Fibroblast of the conjunctiva (primary cell): ENCODE results near the gene OR10G7.

Experiments
- DNase-seq: peaks from one replicate; pipeline ENCODE4 v3.0.0-alpha.2; 2010; ENCODE audit warnings: low read depth

OR10G7 gene

DNA sequence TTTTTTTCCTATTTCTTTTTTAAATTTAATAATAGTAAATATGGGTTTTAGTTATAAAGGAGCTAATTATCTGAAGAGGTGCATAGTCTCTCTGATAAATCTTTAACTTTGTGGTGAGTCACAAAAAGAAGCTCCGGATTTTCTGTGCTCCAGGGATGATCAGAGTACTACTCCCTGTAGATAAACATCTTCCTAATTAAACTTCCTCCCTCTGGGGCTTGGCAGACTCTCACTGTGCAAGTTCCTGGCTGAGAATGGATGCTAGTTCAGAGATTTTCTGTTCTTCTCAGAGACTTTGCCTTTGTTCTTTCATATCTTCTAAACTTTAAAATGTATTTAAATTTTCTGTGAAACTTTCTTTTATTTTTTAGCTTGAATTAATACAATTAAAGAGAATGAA is at the start of gene OR10G7:
TSS of gene OR10G7 (minus strand) at position 72 of the 400 bp plus-strand sequence. CDS start 2,324 bp downstream, outside the sequence.
- DNase-seq: no peak

GRCh38 chr11:124085997-124086846 is 45.1 kb upstream of the OR10G7 start:
- DNase-seq: no peak

GRCh38 chr11:124085583-124085982 is 44.5 kb upstream of the OR10G7 start:
- no peak for DNase-seq

DNA sequence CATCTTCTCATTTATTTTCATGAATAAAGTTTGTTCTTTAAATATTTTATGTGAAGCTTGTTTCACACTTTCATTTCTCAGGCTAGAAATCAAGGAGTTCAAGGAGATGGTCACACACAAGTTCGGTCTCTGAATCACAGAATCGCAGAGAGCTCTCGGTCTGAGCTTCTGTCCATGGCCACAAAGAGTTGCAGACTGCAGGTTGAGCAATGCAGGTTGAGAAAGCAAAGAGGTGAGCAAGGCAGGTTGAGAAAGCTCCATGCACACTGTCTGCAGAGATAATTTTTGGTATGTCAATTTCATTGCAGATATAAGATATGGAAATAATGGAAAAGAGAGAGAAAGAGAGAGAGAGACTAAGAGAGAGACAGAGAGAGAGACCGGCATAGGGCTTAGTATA is 41.2 kb upstream of the OR10G7 start:
- no peak for DNase-seq

- DNase-seq: no peak
Observed at GRCh38 chr11:124081483-124081882, 40.4 kb upstream of the OR10G7 start.

GRCh38 chr11:124080327-124081001 is 39.3 kb upstream of the OR10G7 start:
- no peak for DNase-seq

DNA sequence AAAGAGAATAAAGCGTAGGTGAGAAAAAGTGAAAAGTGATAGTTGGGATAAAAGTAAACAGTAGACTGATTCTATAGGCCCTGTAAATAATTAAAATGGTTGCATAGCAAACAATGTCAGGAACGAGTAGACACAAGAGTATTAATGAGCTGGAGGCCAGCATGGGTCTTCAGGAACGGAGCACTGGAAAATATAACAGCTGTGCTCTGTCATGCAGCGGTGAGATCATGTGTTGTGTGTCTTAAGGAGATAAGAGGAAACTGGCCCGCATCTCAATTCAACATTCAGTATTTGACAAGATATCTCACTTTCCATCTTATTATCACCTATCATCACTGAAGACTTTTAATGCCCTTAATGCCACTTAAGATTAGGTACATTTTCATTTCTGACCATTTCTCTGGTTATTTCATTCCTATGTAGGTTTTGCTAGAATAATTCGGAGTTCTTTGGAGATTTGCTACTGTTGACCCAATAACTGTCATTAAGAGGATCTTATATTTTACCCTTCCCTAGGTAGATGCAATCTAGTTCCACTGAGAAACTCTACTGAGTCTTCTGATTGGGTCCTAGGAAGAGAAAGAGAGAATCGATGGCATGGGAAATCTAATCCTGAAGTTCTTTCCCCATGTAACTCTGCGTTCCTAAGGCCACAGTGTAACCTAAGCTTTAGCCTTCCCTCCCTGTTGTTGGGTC is 38.7 kb upstream of the OR10G7 start:
- DNase-seq: no peak

GRCh38 chr11:124078591-124078990 is 37.5 kb upstream of the OR10G7 start:
- no peak for DNase-seq

DNA sequence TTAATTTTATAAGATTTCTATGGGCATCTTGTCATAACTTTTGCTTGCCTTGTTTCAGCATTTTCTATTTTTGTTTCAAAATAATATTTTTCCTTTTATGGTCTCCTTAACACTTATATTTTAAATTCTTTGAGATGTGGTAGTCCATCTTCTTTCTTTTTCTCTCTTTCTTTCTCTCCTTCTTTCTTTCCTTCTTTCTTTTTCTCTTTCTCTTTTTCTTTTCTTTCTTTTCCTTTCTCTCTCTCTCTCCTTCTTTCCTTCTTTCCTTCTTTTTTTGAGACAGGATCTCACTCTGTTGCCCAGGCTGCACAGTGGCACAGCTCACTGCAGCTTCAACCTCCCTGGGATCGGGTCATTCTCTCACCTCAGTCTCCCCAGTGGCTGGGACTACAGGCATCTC is 36.1 kb upstream of the OR10G7 start:
- DNase-seq: no peak

GRCh38 chr11:124075841-124076651 is 34.9 kb upstream of the OR10G7 start:
- DNase-seq: no peak

DNA sequence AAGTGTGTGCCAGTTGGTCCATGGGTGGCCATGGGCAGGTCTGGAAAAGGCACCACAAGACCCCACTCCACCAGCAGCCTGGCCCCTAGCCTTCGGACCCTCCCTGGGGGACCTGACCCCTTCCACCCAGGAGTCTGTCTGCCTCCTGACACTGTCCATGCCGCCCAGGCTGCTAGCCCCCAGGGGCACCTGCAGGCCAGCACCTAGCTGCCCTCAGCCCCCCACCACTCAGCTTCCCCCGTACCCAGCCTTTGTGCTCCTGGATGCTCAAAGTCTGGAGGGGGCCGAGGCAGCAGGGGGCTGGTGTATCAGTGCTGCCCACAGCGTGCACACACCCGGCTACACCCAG is 34.3 kb upstream of the OR10G7 start:
- DNase-seq: no peak

GRCh38 chr11:124074554-124074953 is 33.4 kb upstream of the OR10G7 start:
- no peak for DNase-seq

- DNase-seq: no peak
Observed at GRCh38 chr11:124072147-124072546, 31.0 kb upstream of the OR10G7 start.

DNA sequence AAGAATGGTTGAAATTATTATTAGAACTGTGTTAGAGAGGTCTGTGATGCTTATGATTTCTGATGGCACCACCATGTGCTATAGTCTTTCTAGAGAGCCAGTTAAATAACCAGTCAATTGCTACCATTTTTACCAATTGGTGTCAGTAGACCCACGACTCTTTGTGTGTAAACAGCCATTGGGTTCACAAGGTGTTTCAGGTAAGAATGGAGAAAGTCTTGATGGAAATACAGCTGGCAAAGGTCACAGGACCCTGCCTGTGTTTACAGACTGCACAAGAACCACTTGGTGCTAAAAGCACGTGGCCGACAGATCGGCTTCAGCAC is 30.5 kb upstream of the OR10G7 start:
- no peak for DNase-seq

GRCh38 chr11:124070915-124071622 is 29.9 kb upstream of the OR10G7 start:
- peak; percentile 81 for DNase-seq

- DNase-seq: peak; percentile 28
Observed at GRCh38 chr11:124069429-124070401, 28.6 kb upstream of the OR10G7 start.

GRCh38 chr11:124068601-124069110 is 27.5 kb upstream of the OR10G7 start:
- no peak for DNase-seq

- DNase-seq: no peak
Observed at GRCh38 chr11:124052966-124053365, 11.8 kb upstream of the OR10G7 start.

DNA sequence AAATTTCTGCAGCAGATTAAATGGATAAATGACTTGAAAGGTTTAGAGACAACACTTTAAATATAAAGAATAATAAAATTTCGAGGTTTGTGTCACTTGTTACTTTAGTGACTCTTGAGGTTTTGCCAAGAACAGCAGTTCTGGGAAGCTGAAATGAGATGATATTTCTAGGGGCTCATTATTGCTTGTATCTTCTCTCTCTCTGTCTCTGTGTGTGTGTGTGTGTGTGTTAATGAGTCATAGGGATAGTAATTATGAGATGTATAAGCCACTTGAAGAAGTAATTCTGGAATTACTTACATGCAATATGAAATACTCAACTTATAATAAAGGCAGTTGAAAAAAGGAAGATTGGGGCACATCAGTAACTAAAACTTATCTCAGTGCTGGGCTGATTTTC is 9.6 kb upstream of the OR10G7 start:
- no peak for DNase-seq

DNA sequence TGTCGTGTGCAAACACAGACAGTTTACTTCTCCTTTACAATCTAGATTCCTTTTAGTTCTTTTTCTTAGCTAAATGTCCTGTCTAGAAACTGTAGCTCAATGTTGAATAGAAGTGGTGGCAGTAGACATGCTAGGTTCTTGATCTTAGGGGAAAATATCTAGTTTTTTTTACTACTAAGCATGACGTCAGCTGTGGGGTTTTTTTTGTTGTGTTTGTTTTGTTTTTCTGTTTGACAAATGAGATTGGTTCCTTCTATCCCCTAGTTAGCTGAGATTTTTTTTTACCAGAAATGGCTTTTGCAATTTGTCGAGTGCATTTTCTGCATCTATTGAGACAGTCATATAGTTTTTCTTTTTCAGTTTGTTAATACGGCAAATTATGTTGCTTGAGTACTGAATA is 2.3 kb upstream of the OR10G7 start:
- no peak for DNase-seq
